Neural crest cell (in vitro differentiated cells): ENCODE results near the gene KCTD5. TPM values are rescaled to one million over a fixed set of nuclear protein-coding genes. Genes with fewer than 3 reads are reported as not detected.
"Not testable (repeated sequence)": the region's sequence is repeated elsewhere in the genome, so short reads cannot be mapped to it uniquely, and the experiment has no call there.

Experiments
- DNase-seq: peaks from one replicate; pipeline ENCODE4 v3.0.0; 2021; ENCODE audit warnings: low read depth, mixed read lengths, low spot score
- H3K27ac Mint-ChIP-seq: one replicate; pipeline ENCODE4 v1.8.0; 2021; ENCODE audit warnings: mild to moderate bottlenecking, mixed read lengths; ENCODE audit not compliant: unreplicated experiment
- H3K27me3 Mint-ChIP-seq: 2 replicates; pipeline ENCODE4 v1.8.0; 2021; ENCODE audit warnings: low read depth, mild to moderate bottlenecking, mixed read lengths
- H3K36me3 Mint-ChIP-seq: 2 replicates; pipeline ENCODE4 v1.8.0; 2021; ENCODE audit warnings: low read depth, mild to moderate bottlenecking, mixed read lengths
- H3K4me1 Mint-ChIP-seq: 2 replicates; pipeline ENCODE4 v1.8.0; 2021; ENCODE audit warnings: mixed read lengths
- H3K4me3 Mint-ChIP-seq: one replicate; pipeline ENCODE4 v1.8.0; 2021; ENCODE audit warnings: mild to moderate bottlenecking, mixed read lengths
- H3K9me3 Mint-ChIP-seq: 2 replicates; pipeline ENCODE4 v1.8.0; 2021; ENCODE audit warnings: mixed read lengths
- CTCF ChIP-seq: fragments of 200-600 bp; sonication (generic); conservative IDR thresholded peaks from 2 replicates; pipeline ENCODE4 v1.5.0; 2021; ENCODE audit warnings: antibody characterized with exemption, mild to moderate bottlenecking
- total RNA-seq: library from RNA; stranded (reverse); gene quantifications from 2 replicates; pipeline ENCODE4 v1.2.1, GENCODE V29; 2021

The KCTD5 gene
- total RNA-seq, 1 donor from 2014 or later = 27.7 TPM

GRCh38 chr16:2673066-2673999 lies 9.0 kb upstream of the KCTD5 start:
- no peak for TF ChIP-seq CTCF
- Mint-ChIP-seq H3K27ac (no peak overlapping the region), H3K36me3 (no peaks in the 10 kb centered on the region), H3K4me1 (peaks cover 20% of the 10 kb centered on the region), H3K4me3 (peak overlapping the region; percentile 82), H3K27me3 (no peaks in the 10 kb centered on the region), H3K9me3 (no peaks in the 10 kb centered on the region)
- DNase-seq = peak; percentile 91

DNA sequence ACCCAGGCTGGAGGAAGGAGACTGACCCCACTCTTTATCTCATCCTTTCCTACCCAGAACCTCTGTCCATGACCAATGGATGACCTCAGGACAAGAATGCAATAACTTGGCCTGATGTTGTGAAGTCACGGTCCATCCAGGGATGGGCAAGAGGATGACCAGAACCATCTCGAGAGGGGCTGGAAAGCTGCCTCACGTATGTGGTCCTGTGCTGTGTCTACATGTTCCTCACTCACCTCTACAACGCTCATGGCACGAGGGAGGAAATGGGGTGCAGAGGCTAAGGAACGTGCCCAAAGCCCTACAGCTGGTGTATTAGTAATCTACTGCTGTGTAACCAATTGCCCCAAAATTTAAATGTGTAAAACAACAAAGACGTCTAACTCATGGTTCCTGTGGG lies 7.3 kb upstream of the KCTD5 start:
- DNase-seq = no peak
- H3K36me3 Mint-ChIP-seq = no peaks in the 10 kb centered on the region
- H3K4me1 Mint-ChIP-seq = peaks cover 13% of the 10 kb centered on the region
- peak overlapping the region; percentile 76 for H3K4me3 Mint-ChIP-seq
- no peaks in the 10 kb centered on the region for H3K27me3 Mint-ChIP-seq
- H3K9me3 Mint-ChIP-seq = no peaks in the 10 kb centered on the region
- TF ChIP-seq CTCF = no peak
- H3K27ac Mint-ChIP-seq = no peak overlapping the region

- no peaks in the 10 kb centered on the region for H3K27me3 Mint-ChIP-seq
- no peak for TF ChIP-seq CTCF
- no peak overlapping the region for H3K27ac Mint-ChIP-seq
- no peak for DNase-seq
- no peaks in the 10 kb centered on the region for H3K9me3 Mint-ChIP-seq
- H3K36me3 Mint-ChIP-seq = no peaks in the 10 kb centered on the region
- peaks cover 8% of the 10 kb centered on the region for H3K4me1 Mint-ChIP-seq
- peak overlapping the region; percentile 76 for H3K4me3 Mint-ChIP-seq
Observed at GRCh38 chr16:2675714-2676113, 6.6 kb upstream of the KCTD5 start.

- H3K4me3 Mint-ChIP-seq = peak overlapping the region; percentile 54
- not testable (repeated sequence) for H3K27ac Mint-ChIP-seq, H3K9me3 Mint-ChIP-seq, DNase-seq, H3K36me3 Mint-ChIP-seq, H3K27me3 Mint-ChIP-seq, H3K4me1 Mint-ChIP-seq
Observed at GRCh38 chr16:2676937-2677336, 5.4 kb upstream of the KCTD5 start.

DNA sequence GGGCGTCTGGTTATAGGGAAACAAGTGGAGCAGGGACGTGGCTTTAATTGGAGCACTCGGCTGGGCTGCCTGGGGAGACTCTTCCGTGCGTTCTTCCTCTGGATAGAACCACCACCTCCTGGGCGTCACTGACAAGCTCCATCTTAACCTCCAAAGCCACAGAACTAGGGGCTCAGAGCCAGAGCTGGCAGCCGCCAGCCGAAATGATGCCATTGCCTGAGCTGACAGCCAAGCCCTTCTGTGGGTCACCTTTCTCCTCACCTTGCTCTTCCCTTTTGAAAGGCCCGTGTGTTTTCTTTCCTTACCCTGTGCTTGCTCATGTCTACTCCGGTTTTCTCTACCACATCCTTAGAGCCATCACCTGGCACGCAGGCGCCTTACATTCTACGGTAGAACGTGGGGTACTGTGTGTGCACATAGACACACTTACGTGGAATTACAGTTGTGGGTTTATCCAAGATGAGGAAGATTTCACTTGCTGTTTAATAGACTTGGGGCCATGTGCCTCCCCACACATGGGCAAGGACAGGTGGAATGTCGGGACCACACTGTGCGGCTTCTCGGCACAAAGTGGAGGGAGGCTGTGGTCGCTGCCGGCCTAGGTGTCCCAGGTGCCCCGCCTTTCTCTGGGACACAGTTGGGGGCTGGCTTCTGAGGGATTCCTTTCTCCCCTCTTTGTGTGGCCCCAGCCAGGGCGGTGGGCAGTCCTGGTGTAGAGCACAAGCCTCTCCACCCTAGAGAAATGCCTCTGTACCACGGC lies 3.9 kb upstream of the KCTD5 start:
- H3K4me3 Mint-ChIP-seq, H3K9me3 Mint-ChIP-seq, H3K27me3 Mint-ChIP-seq, H3K36me3 Mint-ChIP-seq, H3K4me1 Mint-ChIP-seq, DNase-seq, H3K27ac Mint-ChIP-seq: not testable (repeated sequence)

GRCh38 chr16:2679902-2680301 lies 2.4 kb upstream of the KCTD5 start:
- not testable (repeated sequence) for H3K27ac Mint-ChIP-seq, H3K4me3 Mint-ChIP-seq, H3K9me3 Mint-ChIP-seq, H3K4me1 Mint-ChIP-seq, H3K36me3 Mint-ChIP-seq, H3K27me3 Mint-ChIP-seq, DNase-seq

- peak overlapping the region; percentile 98 for H3K4me3 Mint-ChIP-seq
- not testable (repeated sequence) for H3K9me3 Mint-ChIP-seq
Observed at GRCh38 chr16:2680360-2680759, 2.0 kb upstream of the KCTD5 start.

GRCh38 chr16:2683041-2683440 lies 718 bp downstream of the KCTD5 start:
- not testable (repeated sequence) for DNase-seq, H3K4me1 Mint-ChIP-seq, H3K27me3 Mint-ChIP-seq, H3K9me3 Mint-ChIP-seq, H3K36me3 Mint-ChIP-seq
- Mint-ChIP-seq H3K4me3 (peak overlapping the region; percentile 98), H3K27ac (peak overlapping the region; percentile 27)

More at GRCh38 chr16:2680360-2680759, 2.0 kb upstream of the KCTD5 start:
- not testable (repeated sequence) for H3K27ac Mint-ChIP-seq, H3K36me3 Mint-ChIP-seq, DNase-seq, H3K27me3 Mint-ChIP-seq, H3K4me1 Mint-ChIP-seq

DNA sequence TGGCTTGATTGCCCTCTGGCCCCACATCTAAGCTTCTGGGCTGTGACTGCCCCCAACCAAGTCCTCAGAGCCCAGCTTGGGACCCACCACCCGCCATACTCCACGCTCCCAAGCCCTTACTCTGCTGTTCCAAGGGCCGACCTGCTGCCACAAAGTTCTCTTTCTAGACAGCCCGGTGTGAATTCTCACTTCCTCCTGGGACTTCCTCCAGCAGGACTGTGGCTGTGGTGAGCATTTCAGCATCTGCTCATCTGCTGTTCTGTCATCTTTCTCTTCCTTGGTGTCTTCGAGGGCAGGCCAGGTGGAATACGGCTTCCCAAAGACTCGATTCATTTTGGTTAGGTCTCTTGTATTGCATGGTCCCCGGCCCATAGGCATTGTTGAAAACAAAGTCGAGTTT lies 3.8 kb downstream of the KCTD5 start:
- H3K27me3 Mint-ChIP-seq, DNase-seq, H3K4me3 Mint-ChIP-seq, H3K27ac Mint-ChIP-seq, H3K36me3 Mint-ChIP-seq, H3K9me3 Mint-ChIP-seq, H3K4me1 Mint-ChIP-seq: not testable (repeated sequence)
